Dendritic cell treated with granulocyte-macrophage colony-stimulating factor and Interleukin-4, amounts not matched to agents 40 ng/mL and 50 ng/mL, for 4 days (primary cell): ENCODE measurements around the gene DMGDH.

Experiments
- H3K27ac Mint-ChIP-seq: one replicate; pipeline ENCODE4 v1.8.0; 2022; ENCODE audit warnings: mild to moderate bottlenecking, mixed read lengths
- H3K27me3 Mint-ChIP-seq: one replicate; pipeline ENCODE4 v1.8.0; 2022; ENCODE audit warnings: mild to moderate bottlenecking, mixed read lengths
- H3K36me3 Mint-ChIP-seq: one replicate; pipeline ENCODE4 v1.8.0; 2022; ENCODE audit warnings: low read depth, mixed read lengths
- H3K4me1 Mint-ChIP-seq: one replicate; pipeline ENCODE4 v1.8.0; 2022; ENCODE audit warnings: low read depth, mixed read lengths
- H3K4me3 Mint-ChIP-seq: one replicate; pipeline ENCODE4 v1.8.0; 2022; ENCODE audit warnings: mild to moderate bottlenecking, moderate library complexity, mixed read lengths
- H3K9me3 Mint-ChIP-seq: one replicate; pipeline ENCODE4 v1.8.0; 2022; ENCODE audit warnings: mixed read lengths
- intact Hi-C: fragments of 100-400 bp; cut with micrococcal nuclease; formaldehyde crosslinking; loops from one replicate; pipeline ENCODE4 v1.15.0; 2022

The DMGDH gene

DNA sequence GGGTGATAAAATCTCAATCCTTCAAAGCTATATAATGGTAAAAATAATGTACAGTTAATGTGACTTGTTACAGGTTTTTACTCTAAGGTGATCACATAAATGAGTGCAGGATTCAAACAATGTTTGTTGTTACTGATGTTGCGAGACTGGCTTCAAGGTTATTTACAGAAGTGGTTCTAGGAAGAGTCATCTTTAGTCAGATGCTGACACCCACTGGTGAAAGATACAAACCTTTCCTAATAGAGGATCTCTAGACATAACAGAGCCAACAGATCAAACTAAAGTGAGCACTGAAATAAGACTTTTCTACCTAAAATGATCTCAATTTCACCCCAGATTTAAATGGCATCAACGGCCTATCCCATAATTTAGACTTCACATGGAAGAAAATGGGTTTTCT is 104.6 kb downstream of the DMGDH start:
- no peak overlapping the region for H3K27ac Mint-ChIP-seq
- H3K4me3 Mint-ChIP-seq, result no peak overlapping the region
- H3K27me3 Mint-ChIP-seq, result no peaks in the 10 kb centered on the region
- no peaks in the 10 kb centered on the region for H3K4me1 Mint-ChIP-seq
- H3K9me3 Mint-ChIP-seq, result no peaks in the 10 kb centered on the region
- intact Hi-C loops, result loop anchor here (2.0 to 5.0 kb wide), 2 partner anchors 66 to 493 kb away; no protein-coding TSS in a partner anchor
- H3K36me3 Mint-ChIP-seq, result peaks cover 63% of the 10 kb centered on the region

DNA sequence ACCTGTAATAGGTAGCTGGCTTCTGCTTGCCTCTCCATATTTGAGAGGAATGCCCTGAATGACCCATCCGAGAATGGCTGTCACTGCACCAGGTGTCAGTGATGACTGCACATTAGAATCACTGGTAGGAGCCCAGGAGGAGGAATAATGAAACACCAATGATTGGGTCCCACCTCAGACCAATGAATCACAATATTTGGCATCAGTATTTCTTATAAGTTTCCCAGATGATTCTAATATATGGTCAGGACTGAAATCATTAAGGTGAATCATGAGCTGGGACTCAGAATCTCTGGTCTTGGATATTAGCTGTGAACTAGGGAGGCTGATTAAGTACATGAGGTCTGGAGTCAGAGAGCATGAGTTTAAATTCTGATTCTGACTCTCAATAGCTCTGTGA is 107.7 kb downstream of the DMGDH start:
- H3K27me3 Mint-ChIP-seq, result no peaks in the 10 kb centered on the region
- peaks cover 10% of the 10 kb centered on the region for H3K4me1 Mint-ChIP-seq
- no peaks in the 10 kb centered on the region for H3K9me3 Mint-ChIP-seq
- intact Hi-C loops, result no loop called here
- H3K36me3 Mint-ChIP-seq, result peaks cover 62% of the 10 kb centered on the region
- H3K4me3 Mint-ChIP-seq, result no peak overlapping the region
- no peak overlapping the region for H3K27ac Mint-ChIP-seq

DNA sequence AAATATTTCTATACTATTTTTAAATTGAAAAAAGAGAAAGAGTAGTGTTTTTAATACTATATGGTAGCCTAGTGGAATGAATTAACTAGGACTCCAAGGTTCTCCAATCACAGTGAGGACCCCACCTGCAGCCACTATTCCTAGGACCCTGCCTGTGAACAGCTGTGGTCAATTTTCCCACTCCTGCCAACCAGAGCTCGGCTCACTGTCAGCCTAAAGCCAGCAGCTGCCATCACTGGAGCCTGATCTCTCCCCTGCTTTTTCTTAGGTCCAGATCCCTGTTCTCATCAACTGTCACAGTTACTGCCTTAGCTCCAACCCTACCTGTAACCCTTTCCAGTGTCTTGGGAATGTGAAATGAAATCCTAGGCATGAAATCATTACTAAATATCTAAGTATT is 109.7 kb downstream of the DMGDH start:
- Mint-ChIP-seq H3K4me1 (peaks cover 10% of the 10 kb centered on the region), H3K27ac (no peak overlapping the region), H3K4me3 (no peak overlapping the region), H3K27me3 (no peaks in the 10 kb centered on the region), H3K9me3 (no peaks in the 10 kb centered on the region), H3K36me3 (peaks cover 72% of the 10 kb centered on the region)
- intact Hi-C loops, result no loop called here

DNA sequence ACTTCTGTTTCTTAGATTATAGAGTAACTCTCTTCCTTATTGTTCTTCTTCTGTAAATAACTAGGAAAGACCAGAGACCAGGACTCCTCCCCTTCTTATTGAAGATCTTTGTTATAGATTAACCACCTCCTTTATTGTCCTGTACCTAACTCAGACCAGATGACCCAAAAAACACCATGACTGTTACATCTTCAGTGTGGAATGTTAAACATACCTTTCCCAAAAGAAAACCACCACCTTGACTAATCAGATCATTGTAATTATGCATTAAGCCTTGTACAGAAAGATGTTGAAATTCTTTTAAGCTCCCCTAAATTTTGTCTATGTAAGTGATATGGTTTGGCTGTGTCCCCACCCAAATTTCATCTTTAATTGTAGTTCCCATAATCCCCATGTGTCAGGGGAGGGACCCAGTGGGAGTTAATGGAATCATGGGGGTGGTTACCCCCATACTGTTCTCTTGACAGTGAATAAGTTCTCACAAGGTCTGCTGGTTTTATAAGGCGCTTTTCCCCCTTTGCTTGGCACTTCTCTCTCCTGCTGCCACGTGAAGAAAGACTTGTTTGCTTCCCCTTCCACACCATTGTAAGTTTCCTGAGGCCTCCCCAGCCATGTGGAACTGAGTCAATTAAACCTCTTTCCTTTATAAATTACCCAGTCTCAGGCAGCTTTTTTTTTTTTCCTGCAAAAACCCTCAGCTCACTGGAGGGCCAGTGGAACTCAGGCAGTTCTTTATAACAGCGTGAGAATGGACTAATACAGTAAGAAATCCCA is 110.6 kb downstream of the DMGDH start:
- Mint-ChIP-seq H3K36me3 (peaks cover 70% of the 10 kb centered on the region), H3K4me3 (no peak overlapping the region), H3K27me3 (no peaks in the 10 kb centered on the region), H3K27ac (peak overlapping the region; percentile 10), H3K9me3 (no peaks in the 10 kb centered on the region), H3K4me1 (peaks cover 10% of the 10 kb centered on the region)
- intact Hi-C loops, result no loop called here

DNA sequence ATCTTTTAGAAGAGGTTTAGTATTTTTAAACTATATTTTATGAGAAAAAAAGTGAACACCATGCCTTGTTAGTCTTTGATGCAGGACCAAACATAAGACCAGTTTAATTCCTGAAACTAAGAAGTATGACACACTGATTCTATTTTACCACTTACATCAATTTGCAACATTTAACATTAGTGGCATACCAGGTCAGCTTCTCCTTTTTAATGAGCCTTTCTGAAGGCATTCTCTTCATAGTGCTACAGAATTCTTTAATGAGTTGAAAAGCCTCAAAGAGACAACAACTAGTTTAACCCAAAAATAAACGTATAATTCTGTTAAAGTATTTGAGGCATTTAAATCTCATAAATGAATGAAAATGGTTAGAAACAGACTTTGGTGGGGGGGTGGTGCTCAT is 112.6 kb downstream of the DMGDH start:
- no peak overlapping the region for H3K4me3 Mint-ChIP-seq
- H3K9me3 Mint-ChIP-seq, result no peaks in the 10 kb centered on the region
- H3K27ac Mint-ChIP-seq, result no peak overlapping the region
- H3K4me1 Mint-ChIP-seq, result peaks cover 10% of the 10 kb centered on the region
- H3K36me3 Mint-ChIP-seq, result peaks cover 63% of the 10 kb centered on the region
- intact Hi-C loops, result no loop called here
- H3K27me3 Mint-ChIP-seq, result no peaks in the 10 kb centered on the region

DNA sequence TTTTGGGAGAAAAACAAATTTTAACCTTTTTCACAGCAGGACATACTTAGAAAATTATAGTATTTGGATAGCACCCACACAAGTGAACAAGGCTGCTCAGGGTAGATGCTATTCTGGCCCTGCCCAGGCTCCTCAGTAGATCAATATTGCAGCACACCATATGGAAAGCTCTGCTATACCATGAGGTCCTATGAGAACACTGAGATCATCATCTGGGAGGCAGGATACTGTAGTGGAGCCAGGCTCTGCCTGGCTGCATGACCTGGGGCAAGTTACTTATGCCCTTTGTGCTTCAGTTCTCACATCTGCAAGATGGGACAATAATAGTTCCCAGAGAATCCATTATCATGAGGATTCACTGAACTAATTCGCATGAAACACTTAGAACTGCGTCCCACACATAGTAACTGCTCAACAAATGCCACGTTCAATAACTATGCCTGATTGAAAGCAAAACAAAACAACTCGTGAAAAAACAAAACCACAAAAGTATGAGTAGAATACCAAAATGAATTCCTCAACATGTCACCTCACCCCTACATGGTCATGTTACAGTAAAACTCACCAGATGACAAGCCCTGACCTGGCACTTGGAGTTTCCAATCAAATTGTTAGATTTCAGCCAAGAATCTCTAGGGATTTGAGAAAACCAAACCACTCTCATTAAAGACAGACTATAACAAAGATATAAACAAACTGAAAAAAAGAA is 116.2 kb downstream of the DMGDH start:
- no peaks in the 10 kb centered on the region for H3K27me3 Mint-ChIP-seq
- H3K4me1 Mint-ChIP-seq, result peaks cover 7% of the 10 kb centered on the region
- H3K27ac Mint-ChIP-seq, result no peak overlapping the region
- H3K4me3 Mint-ChIP-seq, result no peak overlapping the region
- no peaks in the 10 kb centered on the region for H3K9me3 Mint-ChIP-seq
- H3K36me3 Mint-ChIP-seq, result peaks cover 63% of the 10 kb centered on the region
- intact Hi-C loops, result no loop called here
